GM21619 (cell line): Measurements from ENCODE around the gene DMBT1.
"Not testable (repeated sequence)": the region's sequence is repeated elsewhere in the genome, so short reads cannot be mapped to it uniquely, and the experiment has no call there.

Experiments used
- ATAC-seq: cut with Tn5 transposase; IDR thresholded peaks from one replicate; pipeline ENCODE4 v1.9.1; 2021; ENCODE audit not compliant: unreplicated experiment

The DMBT1 gene

GRCh38 chr10:122577311-122577885, 16.8 kb downstream of the DMBT1 start:
- ATAC-seq, result no peak

GRCh38 chr10:122586070-122586469, 25.5 kb downstream of the DMBT1 start:
- not testable (repeated sequence) for ATAC-seq

GRCh38 chr10:122587098-122587760, 26.7 kb downstream of the DMBT1 start:
- no peak for ATAC-seq

GRCh38 chr10:122588381-122588780, 27.8 kb downstream of the DMBT1 start:
- no peak for ATAC-seq

- ATAC-seq, result no peak
Observed at GRCh38 chr10:122590153-122590552, 29.6 kb downstream of the DMBT1 start.

GRCh38 chr10:122591736-122592135, 31.2 kb downstream of the DMBT1 start:
- ATAC-seq, result no peak

GRCh38 chr10:122592161-122592560, 31.6 kb downstream of the DMBT1 start:
- no peak for ATAC-seq

- ATAC-seq, result no peak
Observed at GRCh38 chr10:122617476-122618270, 57.1 kb downstream of the DMBT1 start.

GRCh38 chr10:122618461-122619165, 58.1 kb downstream of the DMBT1 start:
- ATAC-seq, result no peak

GRCh38 chr10:122620961-122621360, 60.4 kb downstream of the DMBT1 start:
- ATAC-seq, result not testable (repeated sequence)

GRCh38 chr10:122624546-122624945, 64.0 kb downstream of the DMBT1 start:
- no peak for ATAC-seq

GRCh38 chr10:122630526-122630925, 70.0 kb downstream of the DMBT1 start:
- no peak for ATAC-seq

GRCh38 chr10:122632031-122632430, 71.5 kb downstream of the DMBT1 start:
- ATAC-seq, result no peak

GRCh38 chr10:122632576-122632975, 72.0 kb downstream of the DMBT1 start:
- ATAC-seq, result no peak

- no peak for ATAC-seq
Observed at GRCh38 chr10:122636953-122637352, 76.4 kb downstream of the DMBT1 start.

GRCh38 chr10:122637376-122637775, 76.8 kb downstream of the DMBT1 start:
- ATAC-seq, result no peak

- no peak for ATAC-seq
Observed at GRCh38 chr10:122638106-122638505, 77.6 kb downstream of the DMBT1 start.

- ATAC-seq, result no peak
Observed at GRCh38 chr10:122639801-122640200, 79.2 kb downstream of the DMBT1 start.

GRCh38 chr10:122640921-122641320, 80.4 kb downstream of the DMBT1 start:
- ATAC-seq, result no peak

GRCh38 chr10:122642726-122643605, 82.4 kb downstream of the DMBT1 start:
- no peak for ATAC-seq
